Upper lobe of left lung (tissue), 4 donors: ENCODE results near the gene VWA5B2.

Source experiments
- POLR2A ChIP-seq, 4 donors: fragments of 450-650 bp; IDR thresholded peaks; one replicate each; pipeline ENCODE4 v1.5.1; 2016 to 2017; ENCODE audit warnings: antibody characterized with exemption in 4 of 4, mild to moderate bottlenecking in 2 of 4
- POLR2AphosphoS5 ChIP-seq, 2 donors: sonication (generic); formaldehyde crosslinking; IDR thresholded peaks; one replicate each; pipeline ENCODE4 v1.5.1; 2017; ENCODE audit warnings: antibody characterized with exemption in 2 of 2
- TF ChIP-seq, protein P1 (sequence below), 6 experiments: fragments of 450-650 bp in 4 of 6; fragments of 200-600 bp in 2 of 6; sonication (generic) in 2 of 6; IDR thresholded peaks; one replicate each; pipeline ENCODE4 v1.5.1; 2016 to 2019; ENCODE audit warnings: antibody characterized with exemption in 6 of 6

DNA sequence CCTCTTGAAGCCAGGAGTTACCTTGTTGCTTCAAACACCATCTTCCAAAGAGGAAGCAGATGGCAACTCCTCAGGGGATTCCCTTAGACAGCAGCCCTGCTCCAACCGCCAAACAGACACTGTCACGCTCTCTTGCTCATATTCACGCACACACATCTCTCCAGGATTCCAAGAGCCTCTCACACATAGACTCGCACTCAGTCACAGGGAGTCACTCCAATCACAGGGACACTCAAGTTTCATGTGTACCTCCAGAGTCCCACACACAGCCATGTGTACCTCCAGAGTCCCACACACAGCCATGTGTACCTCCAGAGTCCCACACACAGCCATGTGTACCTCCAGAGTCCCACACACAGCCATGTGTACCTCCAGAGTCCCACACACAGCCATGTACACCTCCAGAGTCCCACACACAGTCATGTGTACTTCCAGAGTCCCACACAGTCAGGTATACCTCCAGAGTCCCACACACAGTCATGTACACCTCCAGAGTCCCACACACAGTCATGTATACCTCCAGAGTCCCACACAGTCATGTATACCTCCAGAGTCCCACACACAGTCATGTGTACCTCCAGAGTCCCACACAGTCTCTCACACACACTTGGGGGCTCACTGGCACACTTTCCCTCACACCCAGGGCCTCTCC is 6.1 kb downstream of the VWA5B2 start:
- TF ChIP-seq POLR2A (IDR thresholded peaks at IDR 0.05) (no peak), POLR2AphosphoS5 (IDR thresholded peaks at IDR 0.05) (no peak)
- TF ChIP-seq, protein P1, sequence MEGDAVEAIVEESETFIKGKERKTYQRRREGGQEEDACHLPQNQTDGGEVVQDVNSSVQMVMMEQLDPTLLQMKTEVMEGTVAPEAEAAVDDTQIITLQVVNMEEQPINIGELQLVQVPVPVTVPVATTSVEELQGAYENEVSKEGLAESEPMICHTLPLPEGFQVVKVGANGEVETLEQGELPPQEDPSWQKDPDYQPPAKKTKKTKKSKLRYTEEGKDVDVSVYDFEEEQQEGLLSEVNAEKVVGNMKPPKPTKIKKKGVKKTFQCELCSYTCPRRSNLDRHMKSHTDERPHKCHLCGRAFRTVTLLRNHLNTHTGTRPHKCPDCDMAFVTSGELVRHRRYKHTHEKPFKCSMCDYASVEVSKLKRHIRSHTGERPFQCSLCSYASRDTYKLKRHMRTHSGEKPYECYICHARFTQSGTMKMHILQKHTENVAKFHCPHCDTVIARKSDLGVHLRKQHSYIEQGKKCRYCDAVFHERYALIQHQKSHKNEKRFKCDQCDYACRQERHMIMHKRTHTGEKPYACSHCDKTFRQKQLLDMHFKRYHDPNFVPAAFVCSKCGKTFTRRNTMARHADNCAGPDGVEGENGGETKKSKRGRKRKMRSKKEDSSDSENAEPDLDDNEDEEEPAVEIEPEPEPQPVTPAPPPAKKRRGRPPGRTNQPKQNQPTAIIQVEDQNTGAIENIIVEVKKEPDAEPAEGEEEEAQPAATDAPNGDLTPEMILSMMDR (IDR thresholded peaks at IDR 0.05) = no peak
